Measurements from ENCODE around the gene HOXC6. TPM values are rescaled to one million over a fixed set of nuclear protein-coding genes. Genes with fewer than 3 reads are reported as not detected.

The HOXC6 gene
- total and polyA plus RNA-seq, 9 of the 15 experiments (the other 6 are each of a cell fraction or from before 2014, with no cell fraction given), result 0.06 to 4.0 (median 1.4) TPM

GRCh38 chr12:54017027-54017788 is 11.0 kb upstream of the HOXC6 start (continued):
- TF ChIP-seq MTA3 (IDR thresholded peaks at IDR 0.05; ENCODE audit: borderline replicate concordance) (peak; percentile 26; the same call in 1 of the 2 replicates), CBX3 (IDR thresholded peaks at IDR 0.05; ENCODE audit: borderline replicate concordance in 1 of 2, low read length in 2 of 2) (no peak), RFX1 (IDR thresholded peaks at IDR 0.05) (no peak), SIX5 (IDR thresholded peaks at IDR 0.05; ENCODE audit: borderline replicate concordance in 1 of 2, insufficient read depth in 1 of 2, low read depth in 1 of 2, low read length in 2 of 2) (no peak), E2F6 (IDR thresholded peaks at IDR 0.05; ENCODE audit: borderline replicate concordance in 1 of 2, extremely low read depth in 1 of 2, insufficient read depth in 1 of 2, insufficient read length in 1 of 2, low read depth in 1 of 2, low read length in 1 of 2, poor library complexity in 1 of 2, severe bottlenecking in 1 of 2) (no peak), PBX2 (CRISPR knock-in tag; IDR thresholded peaks at IDR 0.05; ENCODE audit: low read depth) (no peak), PBX2 (tag; conservative IDR thresholded peaks at IDR 0.05; ENCODE audit: low read depth) (peak; percentile 73), NRF1 (conservative IDR thresholded peaks at IDR 0.05 in 1 of 2, IDR thresholded peaks at IDR 0.05 in 1 of 2) (no peak), LCOR (CRISPR knock-in tag; IDR thresholded peaks at IDR 0.05) (no peak), TCF15 (CRISPR knock-in tag; IDR thresholded peaks at IDR 0.05) (no peak), MCM2 (IDR thresholded peaks at IDR 0.05; ENCODE audit: low read depth) (no peak), GTF2E2 (tag; IDR thresholded peaks at IDR 0.05) (no peak), KHSRP (IDR thresholded peaks at IDR 0.05) (no peak), RBM34 (IDR thresholded peaks at IDR 0.05; ENCODE audit: borderline replicate concordance, insufficient read depth, low read length) (no peak), ZNF12 (CRISPR knock-in tag; IDR thresholded peaks at IDR 0.05) (no peak), ZNF24 (IDR thresholded peaks at IDR 0.05) (no peak), CEBPB (tag; IDR thresholded peaks at IDR 0.05) (no peak), ZBTB49 (CRISPR knock-in tag; IDR thresholded peaks at IDR 0.05; ENCODE audit: borderline replicate concordance) (no peak), USF2 (CRISPR knock-in tag; IDR thresholded peaks at IDR 0.05) (no peak)
